HG03432 (cell line): ENCODE results near the gene MYDGF.
"Not testable (repeated sequence)": the region's sequence is repeated elsewhere in the genome, so short reads cannot be mapped to it uniquely, and the experiment has no call there.

ENCODE experiments used
- ATAC-seq: cut with Tn5 transposase; IDR thresholded peaks from one replicate; pipeline ENCODE4 v1.9.1; 2021; ENCODE audit warnings: mild to moderate bottlenecking, moderate library complexity; ENCODE audit not compliant: unreplicated experiment

MYDGF gene

GRCh38 chr19:4669723-4670480 is at the start of gene MYDGF:
Gene MYDGF, minus strand, starts transcription at chr19:4670342. Its CDS starts 8 bp downstream, at chr19:4670334.
- peak; percentile 86 for ATAC-seq

- no peak for ATAC-seq
Measured at GRCh38 chr19:4719499-4719866, 49.3 kb upstream of the MYDGF start.

GRCh38 chr19:4717966-4718701 is 48.0 kb upstream of the MYDGF start:
- ATAC-seq, result no peak

- no peak for ATAC-seq
Measured at GRCh38 chr19:4717191-4717965, 47.2 kb upstream of the MYDGF start.

GRCh38 chr19:4715529-4716221 is 45.5 kb upstream of the MYDGF start:
- no peak for ATAC-seq

- not testable (repeated sequence) for ATAC-seq
Measured at GRCh38 chr19:4715178-4715528, 45.0 kb upstream of the MYDGF start.

GRCh38 chr19:4714016-4714415 is 43.9 kb upstream of the MYDGF start:
- no peak for ATAC-seq

- ATAC-seq, result no peak
Measured at GRCh38 chr19:4713384-4713951, 43.3 kb upstream of the MYDGF start.

GRCh38 chr19:4712771-4713170 is 42.6 kb upstream of the MYDGF start:
- no peak for ATAC-seq

- ATAC-seq, result no peak
Measured at GRCh38 chr19:4711211-4711610, 41.1 kb upstream of the MYDGF start.

GRCh38 chr19:4710281-4710600 is 40.1 kb upstream of the MYDGF start:
- ATAC-seq, result no peak

GRCh38 chr19:4709440-4710280 is 39.5 kb upstream of the MYDGF start:
- no peak for ATAC-seq

- ATAC-seq, result no peak
Measured at GRCh38 chr19:4707956-4708650, 38.0 kb upstream of the MYDGF start.

- no peak for ATAC-seq
Measured at GRCh38 chr19:4707322-4707721, 37.2 kb upstream of the MYDGF start.

GRCh38 chr19:4705413-4706131 is 35.4 kb upstream of the MYDGF start:
- ATAC-seq, result no peak

- ATAC-seq, result no peak
Measured at GRCh38 chr19:4704317-4704673, 34.2 kb upstream of the MYDGF start.

GRCh38 chr19:4703671-4704316 is 33.7 kb upstream of the MYDGF start:
- no peak for ATAC-seq

GRCh38 chr19:4702764-4703163 is 32.6 kb upstream of the MYDGF start:
- ATAC-seq, result no peak
